Measurements from ENCODE around the gene ETFB.

The ETFB gene

DNA sequence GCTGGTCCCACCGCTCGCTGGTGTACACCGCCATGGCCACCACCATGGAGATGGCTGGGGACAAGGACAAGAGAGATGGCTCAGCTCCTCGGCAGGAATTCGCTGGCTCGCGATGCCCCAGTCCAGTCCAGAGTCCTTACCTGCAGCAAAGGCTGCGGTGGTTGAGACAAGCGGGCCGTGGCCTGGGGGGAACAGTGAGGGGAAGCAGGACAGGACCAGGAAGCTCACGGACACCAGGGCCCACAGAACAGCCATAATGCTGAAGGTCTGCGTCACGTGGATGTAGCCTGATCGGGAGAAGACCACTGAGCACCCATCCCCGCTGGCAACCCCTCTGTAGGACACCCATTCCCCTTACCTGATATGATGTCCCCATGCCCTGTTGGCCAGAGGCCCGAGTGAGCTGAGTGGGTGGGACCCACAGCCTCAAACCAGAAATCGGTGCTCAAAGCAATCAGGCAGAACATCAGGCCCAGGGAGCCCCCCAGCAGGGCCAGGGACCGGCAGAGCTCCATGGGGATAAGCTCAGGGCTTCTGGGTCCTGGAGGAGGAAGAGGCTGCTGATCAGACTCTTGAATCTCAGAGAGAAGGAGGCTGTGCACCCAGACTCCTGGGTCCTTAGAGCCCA lies 5.9 kb upstream of the ETFB start:
- DNase-seq = no peak

DNA sequence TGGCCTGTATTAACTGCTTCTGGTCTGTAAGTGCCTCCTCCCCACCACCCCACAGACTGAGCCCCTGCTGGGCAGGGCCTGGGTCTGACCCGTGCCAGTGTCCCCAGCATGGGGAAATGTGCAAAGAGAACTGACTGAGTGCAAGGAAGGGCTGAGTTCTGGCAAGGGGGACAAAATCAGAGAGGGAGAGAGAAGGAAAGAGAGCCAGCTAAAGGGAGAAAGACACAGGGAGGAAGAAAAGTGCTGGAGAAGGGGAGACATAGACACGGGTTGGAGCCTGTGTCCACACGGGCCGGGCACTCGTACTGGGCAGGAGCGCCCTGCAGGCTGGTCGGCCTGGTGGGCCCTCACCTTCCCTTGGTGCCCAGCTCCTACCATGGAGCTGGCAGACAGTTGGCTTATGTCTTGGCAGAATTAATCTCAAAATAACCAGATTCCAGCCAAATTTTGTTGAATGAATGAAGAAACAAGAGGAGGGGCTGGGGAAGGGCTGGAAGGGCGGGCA lies 5.0 kb upstream of the ETFB start:
- DNase-seq = no peak

DNA sequence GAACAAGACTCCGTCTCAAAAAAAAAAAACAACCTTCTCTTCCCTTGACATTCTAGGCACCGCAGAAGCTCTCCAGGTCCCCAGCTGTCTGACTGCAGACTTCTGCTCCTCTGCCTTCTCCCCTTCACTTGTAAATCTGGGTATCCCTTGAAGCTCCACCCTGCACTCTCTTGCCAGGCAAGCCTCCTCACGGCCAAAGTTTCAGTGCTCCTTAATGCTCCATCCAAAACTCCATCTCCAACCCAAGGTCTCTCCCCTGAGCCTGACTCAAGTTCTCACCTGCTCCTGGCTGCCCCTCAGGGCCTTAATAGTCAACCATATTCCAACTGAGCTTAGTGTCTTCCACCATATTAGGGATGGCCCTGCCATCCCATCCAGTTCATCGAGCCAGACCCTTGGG lies 4.0 kb upstream of the ETFB start:
- DNase-seq = no peak

DNA sequence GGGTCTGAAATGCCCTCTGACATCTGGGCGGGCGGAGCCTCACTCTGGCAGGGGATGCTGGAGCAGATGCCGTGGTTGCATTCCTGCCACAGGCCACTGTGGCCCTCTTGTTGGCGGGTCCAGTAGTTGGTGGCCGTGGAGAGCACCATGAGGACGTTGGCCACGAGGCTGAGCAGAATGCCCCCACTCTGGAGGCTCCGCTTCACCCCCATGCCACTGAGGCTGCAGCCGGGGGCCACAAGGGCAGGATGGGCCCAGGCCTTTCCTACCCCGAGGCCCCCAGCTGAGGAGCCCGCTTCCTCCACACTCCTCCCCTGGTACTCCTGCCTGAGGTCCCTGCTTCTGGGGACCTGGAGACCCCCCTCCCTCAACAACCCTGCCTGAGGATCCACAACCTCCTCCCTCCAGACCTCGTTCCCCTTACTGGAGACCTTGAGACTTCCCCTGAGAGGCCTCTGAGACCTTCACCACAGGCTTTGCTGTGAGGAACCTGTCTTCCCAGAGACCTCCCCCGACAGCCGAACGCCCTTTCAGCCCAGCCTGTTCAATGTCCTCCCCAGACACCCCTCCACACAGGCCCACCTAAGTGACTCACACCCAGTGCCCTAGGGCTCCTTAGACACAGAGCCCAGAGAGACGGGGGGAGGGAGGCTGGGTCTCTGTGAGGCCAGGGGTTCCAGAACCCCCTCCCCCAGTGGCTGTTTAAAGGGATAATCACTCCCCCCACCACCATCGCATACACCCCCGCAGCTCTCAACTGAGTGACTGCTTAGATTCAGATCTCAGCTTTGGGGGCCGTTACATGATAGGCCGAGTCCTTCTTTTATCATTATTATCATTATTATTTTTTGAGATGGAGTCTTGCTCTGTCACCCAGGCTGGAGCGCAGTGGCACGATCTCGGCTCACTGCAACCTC lies 2.4 kb upstream of the ETFB start, which contains the start of gene CLDND2:
Gene CLDND2 (minus strand): TSS at position 638 of the 917 bp plus-strand sequence. CDS start 426 bp downstream, at position 212.
- no peak for DNase-seq

- DNase-seq = no peak
Observed at GRCh38 chr19:51367565-51368365, 1.6 kb upstream of the ETFB start.

DNA sequence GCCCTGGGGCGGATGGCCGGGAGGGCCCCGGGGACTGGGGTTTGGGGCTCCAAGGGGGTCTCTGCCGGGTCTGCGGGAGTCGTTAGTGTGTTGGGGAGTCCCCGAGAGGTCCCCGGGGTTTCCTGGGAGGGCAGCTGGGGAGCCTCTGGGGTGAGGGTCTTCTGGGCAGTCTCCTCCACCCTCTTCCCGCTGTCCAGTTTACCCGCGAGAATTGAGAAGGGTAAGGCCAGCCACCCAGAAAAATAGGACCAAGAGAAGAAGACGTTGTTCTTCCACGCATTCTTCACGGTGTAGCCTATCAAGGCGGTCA lies 1.0 kb upstream of the ETFB start:
- DNase-seq = no peak

- DNase-seq = no peak
Observed at GRCh38 chr19:51366389-51367254, 434 bp upstream of the ETFB start.

DNA sequence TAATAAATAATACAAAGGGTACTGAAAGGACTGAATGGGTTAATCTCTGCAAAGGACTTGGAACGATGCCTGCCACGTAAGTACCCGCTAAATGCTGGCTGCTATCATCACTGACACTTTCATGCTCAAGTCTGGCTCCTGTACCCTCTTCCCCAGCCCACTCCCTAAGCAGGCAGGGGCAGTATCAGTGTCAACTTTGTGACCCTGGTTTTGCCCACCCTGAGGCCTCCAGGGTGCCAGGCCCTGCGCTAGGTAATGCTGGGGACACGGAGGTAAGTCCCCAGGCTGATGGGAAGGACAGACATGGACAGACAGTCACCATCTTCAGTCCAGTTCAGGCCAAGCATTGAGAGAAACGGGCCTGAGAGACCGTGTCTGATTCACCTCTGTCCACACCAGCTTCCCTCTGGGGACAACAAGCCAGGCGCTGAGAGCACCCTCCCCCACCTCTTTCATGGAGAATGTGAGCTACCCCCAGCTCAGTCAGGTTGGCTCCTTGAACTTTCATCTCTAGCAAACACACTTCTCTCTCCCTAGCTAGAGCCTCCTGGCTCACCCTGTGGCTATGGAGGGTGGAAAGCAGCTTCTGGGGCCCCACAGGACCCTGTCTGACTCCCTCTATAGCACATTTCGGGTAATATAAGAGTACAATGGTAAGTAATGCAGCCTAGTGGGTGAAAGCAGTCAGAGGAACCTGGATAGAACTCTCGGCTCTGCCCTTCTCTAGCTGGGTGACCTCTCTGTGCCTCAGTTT lies 800 bp downstream of the ETFB start:
- DNase-seq = no peak

GRCh38 chr19:51364200-51365106 lies 1.7 kb downstream of the ETFB start:
- no peak for DNase-seq

GRCh38 chr19:51361239-51361638 lies 4.9 kb downstream of the ETFB start:
- no peak for DNase-seq

- no peak for DNase-seq
Observed at GRCh38 chr19:51359294-51359693, 6.9 kb downstream of the ETFB start.

DNA sequence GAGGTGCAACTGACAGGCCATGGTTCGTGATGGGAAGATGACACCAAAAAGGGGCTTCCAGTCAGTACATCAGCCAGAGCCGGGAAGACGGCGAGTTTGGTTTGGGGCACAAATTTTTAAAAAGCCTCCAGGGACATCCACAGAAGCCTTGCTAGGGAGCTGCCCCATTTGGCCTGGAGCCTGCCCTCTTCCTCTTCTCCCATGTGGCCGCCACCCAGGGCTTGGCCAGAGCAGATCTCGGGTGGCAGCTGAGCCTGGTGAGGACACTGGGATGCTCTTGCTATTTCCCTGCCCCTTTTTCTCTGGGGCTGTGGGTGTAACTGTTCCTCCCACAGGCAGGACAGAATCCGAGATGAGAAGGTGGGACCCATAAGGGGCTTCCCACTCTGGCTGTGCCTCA lies 8.2 kb downstream of the ETFB start:
- no peak for DNase-seq

GRCh38 chr19:51356159-51356801 lies 9.9 kb downstream of the ETFB start:
- no peak for DNase-seq

DNA sequence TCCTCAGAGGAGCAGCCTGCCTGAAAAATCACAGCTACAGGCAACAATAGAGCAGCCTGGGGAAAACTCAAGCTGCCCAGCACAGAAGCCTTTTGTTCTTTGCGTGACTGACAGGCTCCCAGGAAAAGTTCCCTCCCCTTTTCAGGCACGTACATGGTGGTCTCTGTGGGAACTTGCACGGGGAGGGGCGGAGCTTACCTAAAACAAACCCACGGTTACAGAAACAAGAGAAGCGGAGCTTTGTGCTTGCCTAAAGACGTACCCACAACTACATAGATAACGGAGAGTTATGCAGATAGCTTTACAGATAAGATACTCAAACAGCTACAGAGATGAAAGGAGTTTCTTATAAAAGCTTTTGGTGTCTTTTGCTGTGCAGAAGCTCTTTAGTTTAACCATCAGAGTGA lies 11.4 kb downstream of the ETFB start:
- DNase-seq = no peak

DNA sequence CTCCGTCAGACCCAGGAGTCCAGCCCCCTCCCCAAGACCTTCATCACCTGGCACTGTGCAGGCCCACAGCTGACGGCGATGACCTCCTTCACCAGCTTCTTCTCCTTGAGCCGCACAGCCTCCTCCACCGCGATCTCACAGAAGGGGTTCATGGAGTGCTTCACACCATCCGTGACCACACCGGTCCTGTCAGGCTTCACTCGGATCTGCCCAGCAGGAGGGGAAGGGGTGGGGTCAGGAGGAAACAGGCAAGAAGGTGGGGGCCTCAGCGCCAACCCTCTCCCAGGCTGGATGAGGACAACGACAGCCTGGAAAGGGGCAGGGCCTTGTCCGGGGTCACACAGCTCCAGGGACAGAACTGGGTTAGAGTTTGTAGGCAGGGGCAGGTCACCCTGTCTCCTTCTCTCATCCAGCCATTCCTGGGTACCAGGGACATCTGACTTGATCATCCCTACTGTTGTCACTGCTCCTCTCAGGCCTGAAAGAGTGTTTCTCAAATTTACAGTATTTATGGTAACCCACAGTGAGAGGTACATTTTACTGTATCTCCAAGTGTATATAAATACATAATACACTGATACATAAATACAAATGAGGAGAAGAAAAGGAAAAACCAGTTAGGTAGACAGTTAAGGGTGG lies 12.0 kb downstream of the ETFB start:
- DNase-seq = no peak

DNA sequence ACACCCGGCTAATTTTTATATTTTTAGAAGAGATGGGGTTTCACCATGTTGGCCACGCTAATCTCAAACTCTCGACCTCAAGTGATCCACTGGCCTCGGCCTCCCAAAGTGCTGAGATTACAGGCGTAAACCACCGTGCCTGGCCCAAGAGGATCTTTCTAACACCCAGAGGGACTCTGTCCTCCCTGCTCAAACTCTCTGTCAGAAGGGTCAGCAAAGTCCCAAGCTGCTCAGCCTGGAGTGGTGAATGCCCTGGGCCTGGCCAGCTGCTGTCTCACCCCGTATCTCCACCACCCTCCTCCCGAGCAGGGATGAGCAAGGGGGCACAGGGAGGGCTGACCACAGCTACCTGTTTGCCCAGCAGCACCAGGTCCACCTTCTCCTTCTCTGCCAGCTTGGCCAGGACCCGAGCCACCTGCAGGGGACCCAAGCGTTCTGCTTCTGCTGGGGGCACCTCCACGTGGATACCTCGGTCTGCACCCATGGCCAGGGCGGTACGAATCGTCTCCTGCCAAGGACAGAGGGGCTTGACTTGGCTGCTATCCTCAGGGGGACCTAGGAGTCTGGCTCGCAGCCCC lies 13.3 kb downstream of the ETFB start:
- DNase-seq = no peak

- DNase-seq = no peak
Observed at GRCh38 chr19:51351266-51351990, 14.8 kb downstream of the ETFB start.

GRCh38 chr19:51347209-51347928 lies 18.8 kb downstream of the ETFB start:
- no peak for DNase-seq
